Fibroblast of the aortic adventitia (primary cell): ENCODE measurements around the gene PDE7B. TPM values are rescaled to one million over a fixed set of nuclear protein-coding genes. Genes with fewer than 3 reads are reported as not detected.
"Not testable (repeated sequence)": the region's sequence is repeated elsewhere in the genome, so short reads cannot be mapped to it uniquely, and the experiment has no call there.

Experiments used
- DNase-seq: peaks from one replicate; pipeline ENCODE4 v3.0.0-alpha.2; 2010; ENCODE audit warnings: low read depth
- H3K4me3 ChIP-seq: 2 replicates; pipeline ENCODE4 v1.5.1; 2011; ENCODE audit warnings: low read depth, mild to moderate bottlenecking, control low read depth, low read length, moderate library complexity
- CTCF ChIP-seq: IDR thresholded peaks from 2 replicates; pipeline ENCODE4 v1.5.1; 2011; ENCODE audit warnings: mild to moderate bottlenecking, low read length, control low read depth, inconsistent platforms; ENCODE audit not compliant: insufficient read depth
- total RNA-seq: library from RNA; depleted of rRNA; stranded (reverse); fragments of >200 nt; gene quantifications from 2 replicates; pipeline ENCODE4 v1.2.3, GENCODE V29; 2012; ENCODE audit warnings: low replicate concordance

The PDE7B gene
- total RNA-seq, 1 donor = 23.9 TPM

GRCh38 chr6:136213853-136214252, 362.4 kb downstream of the PDE7B start:
- no peak for DNase-seq
- no peak for TF ChIP-seq CTCF
- no peak overlapping the region for H3K4me3 ChIP-seq

GRCh38 chr6:136216503-136217401, 365.3 kb downstream of the PDE7B start:
- H3K4me3 ChIP-seq = no peak overlapping the region
- no peak for DNase-seq
- no peak for TF ChIP-seq CTCF

DNA sequence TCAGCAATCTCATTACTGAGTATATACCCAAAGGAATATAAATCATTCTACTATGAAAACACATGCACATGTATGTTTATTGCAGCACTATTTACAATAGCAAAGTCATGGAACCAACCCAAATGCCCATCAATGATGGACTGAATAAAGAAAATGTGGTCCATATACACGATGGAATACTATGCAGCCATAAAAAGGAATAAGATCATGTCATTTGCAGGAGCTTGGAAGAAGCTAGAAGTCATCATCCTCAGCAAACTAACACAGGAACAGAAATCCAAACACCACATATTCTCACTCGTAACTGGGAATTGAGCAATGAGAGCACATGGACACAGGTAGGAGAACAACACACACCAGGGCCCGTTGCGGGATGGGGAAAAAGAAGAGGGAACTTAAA, 373.5 kb downstream of the PDE7B start:
- DNase-seq, H3K4me3 ChIP-seq: not testable (repeated sequence)

DNA sequence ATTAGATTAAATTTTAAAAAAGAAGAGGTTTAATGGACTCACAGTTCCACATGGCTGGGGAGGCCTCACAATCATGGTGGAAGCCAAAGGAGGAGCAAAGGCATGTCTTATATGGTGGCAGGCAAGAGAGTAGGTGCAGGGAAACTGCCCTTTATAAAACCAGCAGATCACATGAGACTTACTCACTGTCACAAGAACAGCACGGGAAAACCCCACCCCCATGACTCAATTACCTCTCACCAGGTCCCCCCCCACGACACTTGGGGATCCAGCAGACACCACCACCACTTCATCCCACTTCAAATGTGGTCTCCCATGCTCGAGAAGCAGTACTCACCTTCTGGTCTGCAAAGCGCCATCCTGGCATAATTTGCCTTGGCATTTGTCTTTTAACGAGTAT, 374.0 kb downstream of the PDE7B start:
- H3K4me3 ChIP-seq = no peak overlapping the region
- DNase-seq = no peak
- TF ChIP-seq CTCF = no peak

GRCh38 chr6:136226027-136226673, 374.6 kb downstream of the PDE7B start:
- H3K4me3 ChIP-seq = peak overlapping the region; percentile 20
- peak; percentile 81 for DNase-seq
- peak; percentile 100 for TF ChIP-seq CTCF

DNA sequence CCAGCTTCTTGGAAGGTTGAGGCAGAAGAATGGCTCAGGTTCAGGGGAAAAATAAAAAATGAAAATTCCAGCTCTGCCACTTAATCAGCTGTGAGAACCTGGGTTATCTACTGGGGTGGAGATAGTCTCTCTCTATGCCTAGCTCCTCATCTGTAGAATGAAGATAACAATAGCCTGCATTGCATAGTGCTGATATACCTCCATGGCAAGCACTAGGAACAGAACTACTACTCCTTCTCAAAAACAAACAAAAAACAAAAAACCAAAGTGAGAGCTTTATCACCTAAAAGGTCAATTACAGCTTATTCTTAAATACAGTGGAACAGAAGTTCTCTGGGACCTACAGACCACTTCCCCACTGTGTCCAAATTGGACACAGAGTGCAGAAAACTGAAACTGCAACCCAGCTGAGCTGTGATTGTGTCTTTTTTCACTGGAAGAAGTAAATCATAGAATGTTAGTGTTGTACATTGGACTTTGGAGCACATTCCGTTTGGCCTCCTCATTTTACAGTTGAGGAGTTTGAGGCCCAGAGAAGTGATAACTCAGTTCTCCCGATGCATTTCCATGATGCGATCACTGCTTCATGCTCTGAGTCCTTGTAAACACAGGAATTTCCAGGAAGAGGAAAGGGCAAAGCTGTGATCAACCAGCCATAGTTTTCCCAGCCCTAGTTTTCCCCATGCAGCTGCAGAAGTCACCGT, 375.3 kb downstream of the PDE7B start:
- no peak overlapping the region for H3K4me3 ChIP-seq
- no peak for TF ChIP-seq CTCF
- DNase-seq = peak; percentile 63

DNA sequence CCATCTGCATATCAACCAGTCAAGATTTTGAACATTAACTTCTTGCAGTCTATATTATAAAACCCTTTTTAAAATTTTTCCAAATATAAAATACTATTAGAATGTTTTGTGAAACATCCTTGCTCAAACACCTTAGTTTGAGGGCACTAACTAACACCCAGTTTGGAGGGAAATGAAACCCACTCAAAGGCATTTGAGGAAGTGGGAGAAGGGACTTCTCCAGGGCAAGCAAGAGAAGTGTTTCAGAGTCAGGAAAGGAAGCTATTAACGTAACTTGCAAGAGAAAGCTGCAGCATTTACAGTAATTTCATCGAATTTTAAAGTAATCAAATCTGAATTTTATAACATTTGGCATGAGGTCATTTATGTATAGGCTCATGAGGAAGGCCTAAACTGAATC, 377.3 kb downstream of the PDE7B start:
- no peak for TF ChIP-seq CTCF
- no peak overlapping the region for H3K4me3 ChIP-seq
- DNase-seq = no peak
